ENCODE data around the gene CDH26.
"Not testable (repeated sequence)": the region's sequence is repeated elsewhere in the genome, so short reads cannot be mapped to it uniquely, and the experiment has no call there.

CDH26 gene

DNA sequence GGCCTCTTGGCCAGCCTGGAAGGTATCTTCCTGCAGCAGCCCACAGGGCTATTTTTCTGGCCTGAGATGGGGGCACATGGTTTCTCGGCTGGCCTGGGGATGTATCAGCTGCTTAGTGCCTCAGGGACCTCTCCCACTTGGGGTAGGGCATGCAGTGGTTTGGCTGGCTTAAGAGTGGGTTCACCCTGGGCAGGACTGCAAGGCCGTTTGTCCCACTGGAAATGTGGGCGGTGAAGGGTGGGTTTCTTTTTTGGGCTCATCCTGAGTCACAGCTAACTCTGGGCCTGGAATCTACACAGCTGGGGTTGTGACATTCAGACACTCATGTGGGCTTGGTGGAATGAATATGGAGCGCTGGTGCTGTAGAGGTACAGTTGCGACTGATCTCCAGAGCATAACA is 62.0 kb downstream of the CDH26 start:
- no peak for DNase-seq

DNA sequence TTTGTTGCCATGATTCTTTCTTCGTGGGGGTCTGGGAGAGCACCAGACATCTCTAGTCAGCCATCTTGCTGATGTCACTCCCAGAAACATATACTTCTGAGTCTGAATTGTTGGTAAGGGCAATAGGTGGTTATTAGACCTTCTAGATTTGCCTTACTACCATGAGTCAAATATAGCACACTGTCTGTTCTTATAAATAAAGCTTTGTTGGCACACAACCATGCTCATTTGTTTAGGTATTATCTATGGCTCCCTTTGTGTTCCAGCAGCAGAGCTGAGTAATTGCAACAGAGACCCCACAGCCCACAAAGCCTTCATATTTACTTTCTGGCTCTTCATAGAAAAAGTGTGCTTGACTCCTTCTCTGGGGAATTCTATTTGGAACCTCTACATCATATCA is 62.9 kb downstream of the CDH26 start:
- no peak for DNase-seq

DNA sequence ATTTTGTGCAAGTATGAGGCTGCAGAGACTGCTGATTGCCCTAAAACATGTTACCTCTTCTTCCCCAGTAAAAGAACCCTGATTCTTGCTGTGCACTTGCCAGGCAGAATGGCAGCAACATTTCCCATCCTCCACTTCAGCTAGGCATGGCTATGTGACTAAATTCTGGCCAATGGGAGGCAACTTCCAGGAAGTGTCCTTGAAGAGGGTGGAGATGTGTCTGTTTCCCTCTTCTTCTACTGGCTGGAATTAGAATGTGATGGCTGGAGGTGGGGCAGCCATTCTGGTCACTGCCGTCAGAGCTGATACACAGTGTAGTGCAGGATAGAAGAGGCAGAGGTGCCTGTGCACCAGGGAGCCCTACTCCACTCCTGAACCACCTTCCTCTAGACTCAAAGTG is 64.6 kb downstream of the CDH26 start:
- no peak for DNase-seq

DNA sequence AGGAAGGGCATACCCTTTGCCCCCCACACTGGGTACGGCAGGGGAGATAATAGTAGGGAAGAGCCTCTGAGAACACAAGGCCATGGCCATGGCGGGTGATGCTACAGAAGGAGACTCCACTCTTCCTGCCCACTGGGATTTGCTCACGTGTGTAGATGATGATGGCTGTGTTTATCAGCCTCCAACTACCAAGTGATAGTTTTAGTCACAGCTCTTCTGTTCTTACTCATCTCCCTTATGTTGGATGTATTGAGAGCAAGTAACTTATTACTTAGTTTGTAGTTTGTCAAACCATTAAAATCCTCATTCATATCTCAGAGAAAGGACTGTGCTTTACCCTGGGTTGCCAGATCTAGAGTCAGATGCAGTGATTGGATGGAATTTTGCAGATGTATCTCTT is 66.0 kb downstream of the CDH26 start:
- DNase-seq = no peak

DNA sequence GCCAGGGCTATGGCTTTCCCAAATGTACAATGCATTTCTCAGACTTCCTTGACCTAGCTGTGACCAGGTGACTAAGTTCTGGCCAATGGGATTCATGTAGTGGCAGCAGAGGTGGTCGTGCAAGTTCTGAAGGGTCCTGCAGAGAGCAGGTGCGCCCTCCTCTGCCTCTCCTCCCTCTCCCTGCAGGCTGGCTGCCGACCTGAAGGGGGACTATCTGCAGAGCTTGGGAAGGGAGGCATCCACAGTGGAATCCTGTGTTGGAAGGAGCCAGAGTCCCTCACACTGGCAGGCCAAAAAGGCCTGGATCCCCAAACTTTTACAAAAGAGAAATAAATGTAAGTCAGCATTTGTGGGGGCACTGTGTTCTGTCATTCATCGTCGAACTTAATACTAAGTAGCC is 66.6 kb downstream of the CDH26 start:
- no peak for DNase-seq

DNA sequence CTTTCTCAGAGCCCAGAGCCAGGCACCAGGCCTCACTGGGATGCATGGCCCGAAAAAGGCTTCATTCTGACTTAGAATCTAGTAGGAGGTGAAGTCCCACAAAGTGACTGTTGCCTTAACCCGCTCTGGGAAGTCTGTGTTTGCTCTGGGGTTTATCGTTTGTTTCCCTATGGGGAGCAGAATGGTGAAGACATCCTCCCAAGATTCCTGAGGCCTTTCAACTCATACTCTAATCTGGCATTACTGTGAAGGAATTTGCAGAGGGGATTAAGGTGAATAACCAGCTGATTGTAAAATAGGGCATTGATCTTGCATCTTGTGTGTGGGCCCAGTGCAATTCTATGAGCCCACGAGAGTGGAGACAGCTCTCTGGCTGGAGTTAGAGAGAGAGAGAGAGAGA is 67.8 kb downstream of the CDH26 start:
- no peak for DNase-seq

DNA sequence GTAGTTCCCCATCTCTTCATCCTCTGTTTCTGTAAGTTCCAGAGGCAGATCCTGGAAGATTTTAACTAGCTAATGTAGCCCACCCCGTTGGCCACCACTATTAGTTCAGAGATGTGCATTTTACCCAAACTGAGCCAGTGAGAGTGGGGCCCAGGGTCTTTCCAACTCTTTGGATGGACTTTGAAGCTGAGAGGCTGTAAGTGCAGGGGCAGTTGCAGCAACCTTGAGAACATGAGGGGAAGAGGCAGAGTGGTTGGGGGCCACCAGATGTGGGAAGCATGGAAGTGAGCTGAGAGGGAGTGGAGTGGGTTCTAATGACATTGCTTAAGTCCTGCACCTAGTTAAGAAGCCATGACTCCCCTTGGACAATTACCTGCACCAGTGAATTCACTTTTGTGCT is 72.2 kb downstream of the CDH26 start:
- DNase-seq = no peak

DNA sequence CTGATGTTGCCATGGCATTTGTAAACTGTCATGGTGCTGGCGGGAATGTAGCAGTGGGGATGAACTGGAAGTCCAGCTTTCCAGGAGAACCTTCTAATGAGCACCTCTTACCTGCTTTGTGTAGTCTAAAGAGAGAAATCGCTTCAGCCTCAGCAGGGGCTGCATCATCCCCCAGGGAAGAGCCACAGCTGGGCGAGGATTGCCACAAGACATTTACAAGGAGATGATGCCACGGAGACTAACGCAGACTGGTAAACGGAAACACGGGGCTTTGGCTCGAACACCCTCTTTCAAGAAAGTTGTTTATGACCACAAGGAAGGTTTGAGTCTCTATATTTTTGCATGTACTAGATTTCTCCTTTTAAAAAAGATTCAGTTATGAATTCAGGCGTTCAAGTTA is 72.9 kb downstream of the CDH26 start:
- no peak for DNase-seq

DNA sequence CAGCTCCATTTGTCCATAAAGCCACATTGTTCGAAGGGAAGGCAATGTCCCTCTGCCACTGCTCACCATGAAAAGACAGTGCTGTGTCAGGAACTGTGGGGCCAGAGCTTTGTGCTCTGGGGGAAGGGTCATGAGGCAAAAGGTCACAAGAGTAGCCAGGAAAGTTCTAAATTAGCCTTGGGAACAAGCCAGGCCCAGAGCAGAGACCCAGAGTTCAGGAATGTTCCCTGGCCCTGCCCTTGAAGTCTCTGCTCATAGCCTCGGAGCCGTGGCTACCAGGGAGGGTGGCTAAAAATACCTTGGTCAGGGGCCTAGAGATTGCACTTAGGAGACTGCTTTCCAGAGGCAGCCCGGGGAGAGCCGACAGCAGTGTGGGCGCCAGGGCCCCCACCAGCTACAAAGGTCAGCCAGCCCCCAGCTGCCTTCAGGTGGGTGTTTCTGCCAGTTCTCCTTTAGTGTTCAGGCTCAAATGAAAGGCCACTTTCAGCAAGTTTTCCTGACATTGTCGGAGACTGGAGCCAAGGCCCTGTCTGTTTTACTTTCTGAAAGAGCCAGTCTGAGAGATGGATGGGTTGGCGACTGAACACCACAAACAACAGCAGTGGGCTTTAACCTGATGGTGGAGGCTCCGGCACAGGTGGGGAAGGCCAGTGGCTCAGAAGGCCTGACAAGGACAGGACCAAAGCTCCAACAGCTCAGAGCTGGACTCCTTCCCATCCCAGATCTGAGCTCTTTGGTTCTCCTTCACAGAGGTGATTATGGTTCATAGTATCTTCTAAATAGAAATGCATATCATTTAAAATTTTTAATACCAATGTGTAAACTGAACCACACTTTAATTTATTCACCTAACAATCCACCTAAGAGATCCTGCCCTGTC is 76.2 kb downstream of the CDH26 start:
- no peak for DNase-seq

DNA sequence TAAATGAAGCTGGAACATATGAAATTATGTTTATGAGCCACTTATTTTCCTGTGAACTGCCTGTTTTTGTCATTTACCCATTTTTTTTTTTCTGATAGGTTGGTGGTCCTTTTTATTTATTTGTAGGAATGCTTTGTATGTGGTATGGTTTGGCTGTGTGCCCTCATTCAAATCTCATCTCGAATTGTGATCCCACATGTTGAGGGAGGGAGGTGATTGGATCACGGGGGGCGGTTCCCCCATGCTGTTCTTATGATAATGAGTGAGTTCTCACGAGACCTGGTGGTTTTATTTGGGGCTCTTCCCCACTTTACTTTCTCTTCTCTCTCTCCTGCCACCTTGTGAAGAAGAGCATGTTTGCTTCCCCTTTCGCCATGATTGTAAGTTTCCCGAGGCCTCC is 77.3 kb downstream of the CDH26 start:
- DNase-seq = no peak

DNA sequence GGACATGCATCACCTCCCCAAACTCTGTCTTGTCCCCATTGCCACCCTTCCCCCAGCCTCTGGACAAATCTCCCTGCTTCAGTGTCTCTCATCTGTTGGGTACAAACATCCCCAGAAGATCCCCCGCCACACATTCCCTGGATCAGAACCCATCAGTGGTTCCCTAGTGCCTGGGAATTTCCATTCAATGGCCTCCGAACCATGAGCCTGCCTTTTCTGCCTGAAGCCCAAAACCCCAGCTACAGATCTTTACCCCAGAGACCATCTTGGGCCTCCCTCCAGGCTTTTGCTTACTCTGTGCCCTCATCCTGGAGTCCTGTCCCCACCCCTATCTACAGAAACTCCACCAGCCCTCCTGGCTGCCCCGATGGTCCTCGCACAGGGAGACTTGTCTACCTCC is 78.1 kb downstream of the CDH26 start:
- DNase-seq = no peak

DNA sequence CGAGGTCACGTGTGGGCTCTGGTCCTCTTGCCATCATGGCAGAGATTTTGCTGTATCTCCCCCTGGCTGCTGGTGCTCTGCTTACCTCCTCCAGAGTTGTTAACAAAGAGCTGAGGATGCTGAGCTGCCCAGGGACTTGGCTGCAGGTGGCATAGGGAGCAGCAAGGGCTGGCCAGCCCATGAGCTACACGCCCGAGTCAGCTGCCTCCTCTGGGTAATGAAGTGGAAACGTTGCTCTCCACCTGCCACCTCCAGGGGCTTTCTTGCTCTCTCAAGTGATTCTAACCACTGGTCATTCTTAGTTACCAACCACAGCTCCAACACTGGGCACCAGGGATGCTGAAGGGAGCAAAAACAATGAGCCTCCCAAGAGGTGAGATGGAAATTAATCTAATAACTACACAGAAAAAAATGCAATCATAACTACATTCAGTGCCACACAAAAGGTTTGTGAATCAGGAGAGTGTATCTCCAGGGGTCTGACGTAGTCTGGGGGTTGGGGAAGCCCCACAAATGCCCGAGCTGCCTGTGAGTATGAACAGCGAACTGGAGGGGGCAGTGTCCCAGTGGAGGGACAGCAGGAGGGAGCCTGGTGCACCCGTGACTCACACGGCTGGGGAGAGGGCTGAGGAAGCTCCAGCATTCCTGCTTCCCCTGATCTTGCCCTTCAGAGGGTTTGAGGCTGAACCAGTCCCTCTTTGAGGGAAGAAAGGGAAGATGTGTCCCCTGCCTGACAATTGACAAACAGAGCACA is 78.7 kb downstream of the CDH26 start:
- DNase-seq = no peak

DNA sequence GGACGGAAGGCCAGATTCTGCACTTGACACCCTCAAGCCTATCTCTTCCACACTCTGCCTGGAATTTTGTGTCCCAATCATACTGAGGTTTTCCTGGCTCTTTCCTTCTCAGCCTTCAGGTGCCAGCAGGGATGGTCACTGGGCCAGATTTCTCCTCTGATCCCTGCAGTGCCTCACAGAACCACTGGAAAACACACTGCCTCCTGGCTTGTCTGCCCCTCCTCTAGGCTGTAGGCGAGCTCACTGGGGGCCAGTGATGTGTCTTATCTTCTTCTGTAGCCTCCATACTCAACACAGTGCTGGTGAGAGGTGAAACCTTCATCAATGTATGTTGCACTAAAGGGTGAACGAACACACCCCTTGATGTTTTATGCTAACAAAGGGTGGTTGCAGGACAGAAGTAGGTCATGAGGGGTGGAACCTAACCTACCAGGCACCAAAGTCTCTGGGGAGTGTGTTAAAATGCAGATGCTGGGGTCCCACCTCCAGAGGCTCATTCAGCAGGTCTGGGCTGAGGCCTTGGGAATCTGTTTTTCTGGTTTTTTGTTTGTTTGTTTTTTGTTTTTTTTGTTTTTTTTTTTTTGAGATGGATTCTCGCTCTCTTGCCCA is 80.3 kb downstream of the CDH26 start:
- DNase-seq = no peak

DNA sequence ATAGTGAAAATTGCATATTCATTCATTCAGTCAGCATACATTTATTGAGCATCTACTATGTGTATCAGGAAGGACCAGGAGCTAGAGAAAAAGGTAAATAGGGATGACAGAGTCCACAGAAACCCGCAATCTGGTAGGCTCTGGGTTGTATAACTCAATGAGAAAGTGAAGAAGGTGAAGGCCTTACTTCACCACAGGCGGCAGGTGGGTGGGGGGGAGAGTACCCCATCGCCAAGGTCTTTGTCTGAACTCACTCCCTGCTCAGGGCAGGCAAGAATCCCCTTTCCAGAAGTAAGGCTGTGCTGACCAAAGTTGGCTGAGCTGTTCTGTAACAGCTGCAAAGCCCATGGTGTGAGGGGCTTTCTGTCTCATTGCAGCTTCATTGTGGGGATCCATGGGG is 81.3 kb downstream of the CDH26 start:
- no peak for DNase-seq

DNA sequence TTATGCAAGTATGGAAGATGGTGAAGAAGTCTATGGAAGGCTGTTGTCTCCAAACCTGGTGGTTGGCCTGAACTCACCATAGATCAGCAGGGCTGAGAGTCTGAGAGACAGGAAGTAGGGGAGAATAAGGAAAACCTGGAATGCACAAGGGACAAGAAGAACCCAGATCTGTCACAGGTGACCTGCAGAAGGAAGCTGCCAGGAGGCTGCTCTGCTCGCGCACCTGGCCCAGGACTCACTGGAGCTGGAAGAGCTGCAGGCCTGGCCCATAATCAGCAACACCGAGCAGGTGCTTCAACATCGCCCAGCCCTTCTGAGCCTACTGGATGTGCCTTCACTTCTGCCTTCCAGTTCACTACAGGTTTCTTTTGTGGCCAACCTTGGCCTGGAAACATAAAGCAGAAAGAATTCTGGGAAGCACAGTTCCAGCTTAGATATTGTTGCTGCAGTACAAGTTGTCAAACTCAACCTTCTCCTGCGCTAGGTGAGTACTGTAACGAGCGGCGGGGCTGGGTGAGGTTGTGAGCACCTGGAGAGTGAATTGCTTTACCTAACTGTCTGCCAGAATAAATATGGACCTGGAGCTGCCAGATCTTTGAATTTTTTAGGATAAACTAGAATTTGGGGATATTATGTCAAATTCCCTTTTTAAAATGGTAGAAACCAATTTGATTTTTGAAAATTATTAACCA is 82.4 kb downstream of the CDH26 start:
- no peak for DNase-seq

DNA sequence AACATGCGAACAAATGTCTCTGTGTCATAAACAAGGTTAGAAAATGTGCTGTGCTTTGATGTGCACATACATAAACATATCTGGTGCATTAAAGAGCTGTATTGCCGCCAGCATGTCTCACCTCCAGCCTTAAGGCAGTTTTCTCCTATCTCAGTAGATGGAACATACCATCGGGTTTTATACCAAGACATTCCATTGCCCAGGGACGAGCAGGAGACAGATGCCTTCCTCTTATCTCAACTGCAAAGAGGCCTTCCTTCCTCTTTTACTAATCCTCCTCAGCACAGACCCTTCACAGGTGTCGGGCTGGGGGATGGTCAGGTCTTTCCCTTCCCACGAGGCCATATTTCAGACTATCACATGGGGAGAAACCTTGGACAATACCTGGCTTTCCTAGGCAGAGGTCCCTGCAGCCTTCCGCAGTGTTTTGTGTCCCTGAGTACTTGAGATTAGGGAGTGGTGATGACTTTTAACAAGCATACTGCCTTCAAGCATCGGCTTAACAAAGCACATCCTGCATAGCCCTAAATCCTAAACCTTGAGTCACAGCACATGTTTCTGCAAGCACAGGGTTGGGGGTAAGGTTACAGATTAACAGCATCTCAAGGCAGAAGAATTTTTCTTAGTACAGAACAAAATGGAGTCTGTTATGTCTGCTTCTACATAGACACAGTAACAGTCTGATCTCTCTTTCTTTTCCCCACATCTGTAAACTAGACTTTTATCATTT is 83.4 kb downstream of the CDH26 start:
- not testable (repeated sequence) for DNase-seq

DNA sequence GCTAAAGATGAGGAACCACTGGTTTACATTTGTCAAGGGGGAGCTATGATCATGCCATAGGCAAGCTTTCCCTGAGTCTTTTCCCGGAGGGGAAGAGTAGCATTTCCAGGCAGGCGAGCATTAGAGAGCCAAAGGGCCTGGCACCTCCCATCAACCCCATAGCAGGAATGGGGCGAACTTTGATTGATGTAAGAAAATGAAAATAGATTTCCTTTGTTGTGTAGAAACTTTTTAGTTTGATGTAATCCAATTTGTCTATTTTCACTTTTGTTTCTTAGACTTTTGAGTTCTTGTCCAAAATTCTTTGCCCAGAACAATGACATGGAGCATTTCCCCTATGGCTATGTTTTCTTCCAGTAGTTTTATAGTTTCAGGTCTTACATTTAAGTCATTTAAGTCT is 85.2 kb downstream of the CDH26 start:
- DNase-seq = no peak

DNA sequence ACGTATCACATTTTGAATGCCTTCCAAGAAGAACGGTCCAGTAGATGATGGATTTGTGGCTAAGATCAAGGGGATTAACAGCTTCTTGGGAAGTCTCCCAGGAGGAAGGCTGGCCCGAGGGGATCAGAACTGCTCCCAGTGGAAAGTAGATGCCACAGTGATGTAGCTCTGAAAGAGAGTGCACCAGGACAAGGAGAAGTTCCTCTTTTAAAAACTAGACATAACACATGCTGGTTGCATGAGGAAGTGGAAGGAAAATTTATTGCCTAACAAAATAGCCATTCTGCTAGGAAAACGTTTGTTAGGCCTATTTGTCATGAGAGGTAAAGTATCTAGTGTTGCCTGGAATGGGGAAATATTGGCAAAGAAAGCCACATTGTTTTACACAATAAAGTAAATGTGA is 87.8 kb downstream of the CDH26 start:
- no peak for DNase-seq

DNA sequence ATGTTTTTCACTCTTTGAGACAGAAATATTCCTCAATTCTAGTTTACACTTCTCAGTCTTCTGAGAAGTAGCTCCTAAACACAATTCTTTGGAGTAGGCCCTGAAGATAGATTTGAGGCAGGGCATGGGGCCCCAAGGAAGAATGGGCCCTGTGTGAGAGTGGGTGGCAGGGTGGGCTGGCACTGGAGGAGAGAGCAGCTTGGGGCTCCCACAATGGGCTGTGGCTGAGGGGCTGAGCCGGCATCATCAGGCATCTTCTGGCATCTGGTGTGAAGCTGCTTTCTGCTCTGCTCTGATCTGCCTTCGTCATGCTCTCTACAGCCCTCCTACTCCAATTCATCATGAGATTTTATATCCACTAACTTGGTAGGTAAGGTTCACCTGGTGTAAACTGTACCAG is 88.2 kb downstream of the CDH26 start:
- DNase-seq = no peak

DNA sequence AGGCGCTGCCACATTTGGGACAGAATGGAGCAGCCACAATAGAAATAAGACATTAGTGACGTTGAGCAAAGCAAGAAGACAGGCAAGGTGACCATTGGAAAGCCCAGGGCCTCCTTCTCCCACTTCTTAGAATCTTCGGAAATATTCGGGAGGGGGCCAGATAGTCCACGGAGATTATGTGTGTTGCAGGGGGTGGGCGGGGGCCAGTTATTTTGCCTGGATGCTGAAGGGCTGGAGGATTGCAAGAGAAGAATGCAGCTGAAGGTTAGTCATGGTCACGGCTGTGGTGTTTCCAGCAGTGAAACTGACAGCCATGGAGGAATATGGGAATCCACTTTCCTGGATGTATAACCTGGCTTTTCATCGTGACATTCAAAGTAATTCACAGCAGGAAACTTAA is 88.6 kb downstream of the CDH26 start:
- DNase-seq = no peak

DNA sequence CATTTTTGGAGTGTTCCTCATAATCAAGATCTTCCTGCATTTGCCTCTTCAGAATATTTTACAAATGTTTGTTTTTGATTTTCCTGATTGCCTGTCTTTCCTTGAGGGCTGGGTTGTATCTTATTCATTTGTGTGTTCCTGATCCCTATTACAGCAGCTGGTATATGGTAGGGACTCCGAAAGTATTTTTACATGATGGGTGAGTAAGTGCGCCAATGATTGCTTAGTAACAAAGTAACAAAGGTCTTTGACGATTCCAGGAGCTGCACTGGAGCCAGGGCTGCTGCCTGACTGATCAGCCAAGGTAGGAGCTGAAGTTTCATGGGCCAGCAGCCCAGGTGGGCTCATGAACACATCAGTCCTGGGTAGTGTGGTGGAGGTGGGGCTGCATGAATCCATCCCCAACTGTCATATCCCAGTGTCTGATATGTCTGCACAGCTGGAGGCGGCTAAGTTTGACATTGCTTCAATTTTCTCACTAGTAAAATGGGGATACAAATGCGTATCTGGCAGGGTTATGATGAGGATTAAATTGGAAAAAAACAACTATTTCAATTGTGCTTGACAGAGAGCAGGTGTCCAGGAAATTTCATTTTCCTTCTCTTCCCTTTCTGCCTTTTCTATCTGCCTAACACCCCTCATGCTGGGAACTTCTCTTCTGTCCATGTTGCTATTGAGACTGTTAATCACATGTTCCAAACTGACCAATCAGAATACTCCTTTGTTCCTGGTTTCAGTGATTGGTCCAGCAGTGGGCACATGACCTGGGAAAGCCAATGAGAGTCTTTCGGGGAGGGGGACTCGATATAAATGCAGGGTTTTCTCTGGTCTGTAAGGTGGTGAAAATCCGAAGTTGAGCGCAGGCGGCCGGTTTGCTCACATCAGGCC is 90.7 kb downstream of the CDH26 start:
- no peak for DNase-seq

DNA sequence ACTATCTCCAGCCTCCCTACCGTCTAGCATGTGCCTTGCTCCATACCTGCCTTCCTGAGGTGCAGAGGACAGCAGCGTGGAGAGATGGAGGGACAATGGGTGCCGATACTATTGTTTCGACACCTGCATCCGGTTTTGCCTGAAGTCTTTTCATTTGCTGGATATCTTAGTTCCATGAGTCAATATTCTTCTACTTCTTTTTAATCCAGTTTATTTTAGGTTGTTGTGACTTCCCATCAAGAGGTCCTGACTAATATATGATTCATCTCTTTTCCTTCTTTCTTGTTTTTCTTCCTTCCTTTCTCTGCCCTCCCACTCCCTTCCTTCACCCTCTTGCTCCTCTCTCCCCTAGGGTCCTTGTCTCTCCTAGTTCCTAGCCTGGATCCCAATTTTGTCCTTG is 91.4 kb downstream of the CDH26 start:
- DNase-seq = no peak

All from NCI-H187 treated with DMSO at 0.1 percent for 48 hours (cell line).